T-helper 2 cell (primary cell): ENCODE measurements around the gene NLE1.
"Not testable (repeated sequence)": the region's sequence is repeated elsewhere in the genome, so short reads cannot be mapped to it uniquely, and the experiment has no call there.

ENCODE experiments used
- DNase-seq, 5 experiments: peaks; one replicate each; pipeline versions ENCODE4 v3.0.0 to v3.0.0-alpha.2; 2012 to 2022

NLE1 gene

GRCh38 chr17:35161281-35161761, 19.2 kb upstream of the NLE1 start:
- DNase-seq = peak in 3 of 5 experiments; percentile 14 to 86 (median 53)

GRCh38 chr17:35160354-35161201, 18.5 kb upstream of the NLE1 start:
- peak in 3 of 5 experiments; percentile 18 to 75 (median 68) for DNase-seq

GRCh38 chr17:35159940-35160339, 17.8 kb upstream of the NLE1 start:
- DNase-seq = no peak

- no peak for DNase-seq
These were observed 13.1 kb upstream of the NLE1 start for GRCh38 chr17:35155246-35155645.

- DNase-seq = no peak
These were observed 12.4 kb upstream of the NLE1 start for GRCh38 chr17:35154196-35155165.

DNA sequence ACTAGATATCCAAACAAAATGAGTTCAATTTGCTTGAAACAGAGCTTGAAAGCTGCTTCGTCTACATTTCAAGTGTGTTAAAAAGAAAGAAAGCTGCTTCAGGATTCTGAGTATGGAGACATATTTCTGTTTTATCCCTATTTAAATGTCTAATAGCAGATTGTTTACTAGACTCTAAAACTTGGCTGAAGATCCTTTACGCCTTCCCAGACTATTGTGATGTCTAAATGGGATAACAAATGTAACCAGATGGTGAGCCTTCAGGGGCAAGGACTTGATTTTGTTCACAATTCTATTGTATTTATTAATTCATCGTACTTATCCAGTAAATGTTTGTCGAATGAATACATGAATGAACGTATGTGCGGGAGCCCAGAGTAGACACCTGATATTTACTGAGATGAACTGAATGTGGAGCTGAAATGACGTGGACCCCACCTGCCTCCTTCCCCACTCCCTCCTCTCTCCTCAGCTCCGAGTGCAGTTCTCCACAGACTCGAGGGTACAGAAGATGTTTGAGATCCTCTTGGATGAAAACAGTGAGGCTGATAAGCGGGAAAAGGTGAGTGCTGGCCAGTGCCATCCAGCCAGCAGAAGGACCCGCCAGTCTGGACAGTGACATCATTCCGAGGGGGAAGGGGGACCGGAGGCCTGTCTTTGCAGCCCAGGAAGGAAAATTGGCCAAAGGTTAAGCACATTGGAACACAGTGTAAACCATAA, 10.5 kb upstream of the NLE1 start:
- DNase-seq = no peak

- not testable (repeated sequence) for DNase-seq
These were observed 9.0 kb upstream of the NLE1 start for GRCh38 chr17:35151080-35151479.

DNA sequence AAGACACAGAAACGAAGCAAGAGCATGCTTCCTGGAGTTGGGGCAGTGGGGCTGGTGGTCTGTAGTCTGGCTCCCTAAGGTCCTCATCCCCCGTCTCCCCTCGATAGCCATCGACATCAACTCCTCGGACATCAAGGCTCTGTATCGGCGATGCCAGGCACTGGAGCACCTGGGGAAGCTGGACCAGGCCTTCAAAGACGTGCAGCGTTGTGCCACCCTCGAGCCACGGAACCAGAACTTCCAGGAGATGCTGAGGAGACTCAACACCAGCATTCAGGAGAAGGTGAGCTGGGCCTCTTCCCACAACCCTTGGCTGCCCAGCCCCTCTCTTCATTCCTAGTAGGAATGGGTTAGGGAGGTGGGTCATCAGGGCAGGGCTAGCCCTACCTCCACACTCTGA, 7.8 kb upstream of the NLE1 start:
- DNase-seq = no peak

- DNase-seq = no peak
These were observed 6.0 kb upstream of the NLE1 start for GRCh38 chr17:35148144-35148543.

- no peak for DNase-seq
These were observed 5.3 kb upstream of the NLE1 start, which contains the start of gene UNC45B for GRCh38 chr17:35147375-35147905. Gene UNC45B (plus strand): TSS chr17:35147817. CDS start chr17:35148264, 447 bp downstream.

GRCh38 chr17:35146214-35146833, 4.2 kb upstream of the NLE1 start:
- no peak for DNase-seq

- DNase-seq = no peak
These were observed 2.7 kb upstream of the NLE1 start for GRCh38 chr17:35144840-35145239.

- no peak for DNase-seq
These were observed 329 bp upstream of the NLE1 start for GRCh38 chr17:35142467-35142796.

GRCh38 chr17:35138218-35138617, 3.9 kb downstream of the NLE1 start:
- no peak for DNase-seq

DNA sequence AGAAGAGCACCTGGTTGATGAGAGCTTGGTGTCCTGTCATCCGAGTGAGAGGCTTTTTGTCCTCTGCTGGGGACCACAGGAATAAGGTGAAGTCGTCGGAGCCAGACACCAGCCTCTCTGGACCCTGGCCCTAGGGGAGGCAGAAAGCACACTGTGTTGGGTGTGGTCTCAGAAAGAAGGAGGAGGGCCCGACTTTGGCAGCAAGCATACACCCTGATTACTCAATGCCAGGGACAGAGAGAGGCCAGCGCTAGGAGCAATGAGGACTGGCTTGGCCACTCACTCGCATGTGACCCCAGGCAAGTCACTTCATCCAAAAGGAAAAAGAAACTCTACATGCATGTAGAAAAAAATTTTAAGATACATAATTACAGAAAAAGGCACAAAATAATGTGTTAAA, 6.8 kb downstream of the NLE1 start:
- DNase-seq = no peak

DNA sequence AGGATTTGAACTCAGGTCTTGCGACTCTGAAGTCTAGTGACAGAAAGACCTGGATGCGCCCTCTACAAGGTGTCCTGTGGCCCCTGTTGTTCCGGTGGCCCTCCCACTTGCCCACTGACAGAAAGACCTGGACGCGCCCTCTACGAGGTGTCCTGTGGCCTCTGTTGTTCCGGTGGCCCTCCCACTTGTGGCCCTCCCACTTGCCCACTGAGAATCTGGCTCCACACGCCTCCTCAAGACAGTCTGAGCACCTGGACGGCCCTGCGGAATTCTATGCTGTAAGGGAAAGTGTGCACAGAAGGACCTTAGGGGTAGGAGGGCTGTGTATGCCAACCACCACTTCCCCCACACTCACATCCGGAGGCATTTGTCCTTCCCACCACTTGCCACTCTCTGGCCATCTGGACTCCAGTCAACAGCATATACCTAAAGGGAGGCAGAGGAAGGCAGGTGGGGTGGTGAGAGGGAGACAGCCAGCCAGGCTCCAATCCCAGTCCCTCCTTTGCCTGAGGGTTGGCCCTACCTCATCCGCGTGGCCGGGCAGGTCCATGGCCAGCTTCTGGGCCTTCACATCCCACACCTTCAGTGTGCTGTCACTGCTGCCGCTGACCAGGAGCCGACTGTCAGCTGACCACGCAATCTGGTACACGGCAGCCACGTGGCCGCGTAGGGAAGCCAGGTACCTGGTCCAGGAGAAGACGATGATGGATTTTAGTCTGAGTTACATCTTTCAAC, 9.1 kb downstream of the NLE1 start:
- no peak for DNase-seq

DNA sequence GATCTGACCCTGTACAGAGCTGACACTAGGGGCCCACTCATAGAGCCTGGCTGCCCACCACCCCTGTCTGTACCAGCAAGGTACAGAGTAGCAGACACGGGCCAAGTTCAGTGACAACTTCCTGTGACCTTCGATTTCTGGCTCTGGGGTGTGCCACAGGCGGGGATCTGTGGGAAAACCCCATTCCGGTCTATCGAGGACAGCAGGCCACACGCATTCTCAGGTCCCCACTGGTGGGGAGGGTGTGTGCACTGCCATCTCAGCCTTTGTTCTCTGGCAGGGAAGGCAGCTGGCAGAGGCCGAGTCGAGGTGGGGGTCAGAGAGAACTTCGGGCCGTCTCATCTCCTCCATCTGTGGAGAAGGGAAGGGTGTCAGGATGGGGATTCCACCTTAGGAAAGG, 10.0 kb downstream of the NLE1 start:
- DNase-seq = no peak

GRCh38 chr17:35130392-35130791, 11.7 kb downstream of the NLE1 start:
- no peak for DNase-seq

DNA sequence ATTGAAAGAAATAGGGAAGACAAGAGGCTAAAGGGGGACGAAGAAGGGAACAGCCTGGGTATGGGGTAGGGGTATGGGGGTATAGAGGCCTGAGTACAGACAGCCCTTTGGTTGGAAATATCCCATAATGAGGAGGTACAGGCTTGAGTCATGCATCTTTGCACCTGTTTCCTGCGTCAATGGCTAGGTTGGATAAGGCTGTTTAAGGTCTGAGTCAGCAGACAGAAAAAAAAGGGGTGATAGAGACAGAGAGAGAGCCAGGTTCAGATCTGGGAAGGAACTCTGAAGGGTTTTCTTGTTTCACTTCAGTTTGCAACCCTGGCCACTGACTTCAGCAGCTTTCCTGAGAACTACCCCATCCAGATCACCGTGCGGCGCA, 12.1 kb downstream of the NLE1 start:
- peak in 1 of 5 experiments; percentile 22 for DNase-seq

GRCh38 chr17:35129154-35129972, 12.7 kb downstream of the NLE1 start:
- DNase-seq = no peak
